PC-9 (cell line): ENCODE results near the gene SAFB2. TPM values are rescaled to one million over a fixed set of nuclear protein-coding genes. Genes with fewer than 3 reads are reported as not detected.
"Not testable (repeated sequence)": the region's sequence is repeated elsewhere in the genome, so short reads cannot be mapped to it uniquely, and the experiment has no call there.

ENCODE experiments used
- BruUV-seq: library from RNA; stranded (reverse); fragments of 400-500 nt; replicated peaks from 2 replicates; lab custom pipeline; 2021; lab: Mats Ljungman, UMichigan
- CTCF ChIA-PET: fragments of 300-600 bp; sonication (Branson Sonifier 250); formaldehyde crosslinking; loops from one replicate; lab custom pipeline; 2022; ENCODE audit warnings: antibody characterized with exemption; lab: Charles Lee
- POLR2A ChIA-PET: fragments of 300-600 bp; sonication (Branson Sonifier 250); formaldehyde crosslinking; loops from one replicate; lab custom pipeline; 2022; ENCODE audit warnings: antibody characterized with exemption; ENCODE audit not compliant: unreplicated experiment; lab: Charles Lee
- DNase-seq, 2 experiments: peaks; one replicate each; pipeline versions ENCODE4 v3.0.0 to v3.0.0-alpha.2; 2015 to 2022; ENCODE audit warnings: mixed read lengths in 1 of 2
- H2AFZ ChIP-seq: fragments of 200-600 bp; sonication (generic); 2 replicates; pipeline ENCODE4 v1.8.1; 2017; ENCODE audit warnings: antibody characterized with exemption
- H3F3A ChIP-seq: fragments of 200-600 bp; sonication (generic); 2 replicates; pipeline ENCODE4 v1.8.1; 2017; ENCODE audit warnings: antibody characterized with exemption, mild to moderate bottlenecking, low read depth; ENCODE audit not compliant: insufficient read depth
- H3K27ac ChIP-seq: fragments of 200-600 bp; sonication (generic); 2 replicates; pipeline ENCODE4 v1.6.1; 2016; ENCODE audit warnings: mixed run types
- H3K27me3 ChIP-seq: fragments of 200-600 bp; sonication (generic); 2 replicates; pipeline ENCODE4 v1.6.1; 2016; ENCODE audit warnings: low read depth, mixed run types; ENCODE audit not compliant: insufficient read depth
- H3K36me3 ChIP-seq: fragments of 200-600 bp; sonication (generic); 2 replicates; pipeline ENCODE4 v1.6.1; 2016; ENCODE audit warnings: low read depth, mixed run types
- H3K4me1 ChIP-seq: fragments of 200-600 bp; sonication (generic); replicated peaks from 2 replicates; pipeline ENCODE4 v1.6.1; 2016; ENCODE audit warnings: mixed run types; ENCODE audit not compliant: insufficient read depth
- H3K4me2 ChIP-seq: fragments of 200-600 bp; sonication (generic); 2 replicates; pipeline ENCODE4 v1.6.1; 2017; ENCODE audit warnings: mixed run types
- H3K4me3 ChIP-seq: fragments of 200-600 bp; sonication (generic); 2 replicates; pipeline ENCODE4 v1.6.1; 2016; ENCODE audit warnings: mixed run types
- H3K79me2 ChIP-seq: fragments of 200-600 bp; sonication (generic); 2 replicates; pipeline ENCODE4 v1.6.1; 2017; ENCODE audit warnings: low read depth, mixed run types
- H3K9me2 ChIP-seq: fragments of 200-600 bp; sonication (generic); 2 replicates; pipeline ENCODE4 v1.8.1; 2017; ENCODE audit warnings: mild to moderate bottlenecking; ENCODE audit not compliant: insufficient read depth
- H3K9me3 ChIP-seq: fragments of 200-600 bp; sonication (generic); 2 replicates; pipeline ENCODE4 v1.8.1; 2016; ENCODE audit warnings: low read depth; ENCODE audit not compliant: insufficient read depth
- H4K20me1 ChIP-seq: fragments of 200-600 bp; sonication (generic); 2 replicates; pipeline ENCODE4 v1.8.1; 2017; ENCODE audit not compliant: insufficient read depth
- CTCF ChIP-seq: fragments of 200-600 bp; sonication (generic); conservative IDR thresholded peaks from 2 replicates; pipeline ENCODE4 v1.6.1; 2017; ENCODE audit warnings: mixed run types, antibody characterized with exemption, mild to moderate bottlenecking, moderate library complexity
- EZH2 ChIP-seq: fragments of 200-600 bp; sonication (generic); IDR thresholded peaks from 2 replicates; pipeline ENCODE4 v1.8.0; 2017; ENCODE audit warnings: antibody characterized with exemption, low read depth
- intact Hi-C: fragments of 100-400 bp; cut with micrococcal nuclease; formaldehyde crosslinking; loops from one replicate; pipeline ENCODE4 v1.10.0; 2022; ENCODE audit not compliant: unreplicated experiment
- total RNA-seq: library from RNA; stranded (reverse); gene quantifications from 2 replicates; pipeline ENCODE4 v1.2.3, GENCODE V29; 2021

SAFB2 gene
- total RNA-seq, 1 experiment from 2014 or later: 43.1 TPM

- H3K79me2 ChIP-seq: no peaks in the 10 kb centered on the region; the same call in 1 of the 2 replicates
- 0 out of 2 replicates have a peak, but pooled peaks cover 6% of the 10 kb centered on the region for H3K36me3 ChIP-seq
- CTCF ChIA-PET: no interaction called here
These were observed 12.6 kb downstream of the SAFB2 start for GRCh38 chr19:5609881-5610448.

GRCh38 chr19:5608766-5609165 is 13.8 kb downstream of the SAFB2 start:
- H3K79me2 ChIP-seq, CTCF ChIA-PET, H3K9me3 ChIP-seq, H3K36me3 ChIP-seq, BruUV-seq, H3K9me2 ChIP-seq, H3K4me3 ChIP-seq, H2AFZ ChIP-seq, H3K27ac ChIP-seq, POLR2A ChIA-PET, H3K4me2 ChIP-seq, H3K27me3 ChIP-seq, DNase-seq, H4K20me1 ChIP-seq, H3K4me1 ChIP-seq, H3F3A ChIP-seq, intact Hi-C loops: not testable (repeated sequence)

More at GRCh38 chr19:5609881-5610448, 12.6 kb downstream of the SAFB2 start:
- H2AFZ ChIP-seq: no peak overlapping the region
- no peak overlapping the region for H3K4me2 ChIP-seq
- POLR2A ChIA-PET: no interaction called here
- H3K9me3 ChIP-seq: no peaks in the 10 kb centered on the region
- no peak overlapping the region for H3K4me3 ChIP-seq
- no peaks in the 10 kb centered on the region for H3K9me2 ChIP-seq
- BruUV-seq: no TSS peak
- no peak for DNase-seq
- H4K20me1 ChIP-seq: no peaks in the 10 kb centered on the region; the same call in 1 of the 2 replicates
- H3F3A ChIP-seq: no peaks in the 10 kb centered on the region
- no peak for TF ChIP-seq EZH2
- TF ChIP-seq CTCF: no peak
- intact Hi-C loops: no loop called here
- H3K27me3 ChIP-seq: no peaks in the 10 kb centered on the region
- H3K4me1 ChIP-seq: no peaks in the 10 kb centered on the region
- no peak overlapping the region for H3K27ac ChIP-seq

- Histone ChIP-seq H3K4me1 (no peaks in the 10 kb centered on the region), H4K20me1 (no peaks in the 10 kb centered on the region; the same call in 1 of the 2 replicates), H3K36me3 (no peaks in the 10 kb centered on the region), H3K4me2 (no peak overlapping the region), H2AFZ (no peak overlapping the region), H3K9me2 (no peaks in the 10 kb centered on the region), H3K79me2 (no peaks in the 10 kb centered on the region; the same call in 1 of the 2 replicates), H3K9me3 (no peaks in the 10 kb centered on the region), H3K27me3 (no peaks in the 10 kb centered on the region), H3K27ac (no peak overlapping the region), H3F3A (no peaks in the 10 kb centered on the region), H3K4me3 (no peak overlapping the region)
- no peak for TF ChIP-seq EZH2
- TF ChIP-seq CTCF: no peak
- ChIA-PET CTCF (no interaction called here), POLR2A (interaction anchor here (0.6 kb wide), 1 partner anchor 11 kb away, joined by 4 read pairs; no protein-coding TSS in a partner anchor)
- BruUV-seq: no TSS peak
- no peak for DNase-seq
- intact Hi-C loops: no loop called here
These were observed 14.3 kb downstream of the SAFB2 start for GRCh38 chr19:5608291-5608690.
